DOHH2 (cell line): ENCODE measurements around the gene SOCS6.
"Not testable (repeated sequence)": the region's sequence is repeated elsewhere in the genome, so short reads cannot be mapped to it uniquely, and the experiment has no call there.

Experiments used
- CTCF ChIP-seq: fragments of 200-600 bp; sonication (generic); IDR thresholded peaks from one replicate; pipeline ENCODE4 v1.5.1; 2014; ENCODE audit warnings: antibody characterized with exemption, mild to moderate bottlenecking, low read depth, low read length; ENCODE audit not compliant: poor library complexity, severe bottlenecking
- EZH2phosphoT487 ChIP-seq: fragments of 200-600 bp; sonication (generic); IDR thresholded peaks from 2 replicates; pipeline ENCODE4 v1.6.1; 2017; ENCODE audit warnings: borderline replicate concordance, mild to moderate bottlenecking, antibody characterized with exemption, low read length, moderate library complexity, mixed read lengths

GRCh38 chr18:70358105-70358406 is 69.2 kb downstream of the SOCS6 start:
- TF ChIP-seq CTCF, EZH2phosphoT487: not testable (repeated sequence)
